K562 (cell line): ENCODE results near the gene PDE1A. TPM values are rescaled to one million over a fixed set of nuclear protein-coding genes. Genes with fewer than 3 reads are reported as not detected.

ENCODE experiments used
- ATAC-seq: fragments of 200-7000 bp; cut with Tn5 transposase; 3 replicates; pipeline ENCODE4 v1.9.1; 2020; ENCODE audit warnings: moderate library complexity
- BruUV-seq: library from RNA; stranded (reverse); fragments of 400-500 nt; replicated peaks from 2 replicates; lab custom pipeline; 2021; lab: Mats Ljungman, UMichigan
- CTCF ChIA-PET: fragments of 300-600 bp; formaldehyde crosslinking; extraction: SDS; loops from one replicate; lab custom pipeline; 2021; ENCODE audit warnings: low intra/inter-chr PET ratio; lab: Yijun Ruan, JAX
- POLR2A ChIA-PET: fragments of 300-600, 350-650 bp; sonication (Branson Sonifier 250); formaldehyde crosslinking; extraction: SDS; loops from one replicate; lab custom pipeline; 2021; ENCODE audit warnings: antibody characterized with exemption, inconsistent platforms; lab: Yijun Ruan, JAX
- DNase-seq, 4 experiments: peaks; one replicate each; pipeline versions ENCODE4 v3.0.0 to v3.0.0-alpha.2; 2011 to 2018; ENCODE audit warnings: low spot score in 3 of 4, mixed read lengths in 3 of 4; ENCODE audit errors: extremely low read depth in 1 of 4
- FAIRE-seq: peaks from 2 replicates; lab custom pipeline; 2011; peaks lifted over from hg19 to GRCh38; lab: Jason Lieb, UNC
- H2AFZ ChIP-seq: 2 replicates; pipeline ENCODE4 v1.6.0; 2011; ENCODE audit warnings: low read depth, low read length, control low read depth, inconsistent platforms
- H3K27ac ChIP-seq: fragments of 200-600 bp; 3 replicates; pipeline ENCODE4 v1.8.0; 2011; ENCODE audit warnings: low read depth, mild to moderate bottlenecking, control low read depth, inconsistent platforms, low read length, moderate library complexity, mixed read lengths; ENCODE audit errors: extremely low read depth
- H3K27me3 ChIP-seq, 2 experiments: fragments of 300-600 bp in 1 of 2; 2 replicates in 1 of 2; 3 replicates in 1 of 2; pipeline versions ENCODE4 v1.6.0 to v1.8.0; 2011; ENCODE audit warnings: inconsistent platforms in 2 of 2, low read length in 2 of 2, mild to moderate bottlenecking in 1 of 2, mixed read lengths in 1 of 2, moderate library complexity in 1 of 2; ENCODE audit not compliant: control insufficient read depth in 2 of 2, insufficient read depth in 2 of 2
- H3K36me3 ChIP-seq: fragments of 300-600 bp; 3 replicates; pipeline ENCODE4 v1.8.0; 2011; ENCODE audit warnings: mild to moderate bottlenecking, low read length, inconsistent platforms; ENCODE audit not compliant: control insufficient read depth, insufficient read depth
- H3K4me1 ChIP-seq, 2 experiments: fragments of 200-600 bp in 1 of 2; replicated peaks in 1 of 2; 2 replicates in 1 of 2; 3 replicates in 1 of 2; pipeline versions ENCODE4 v1.5.1 to v1.8.0; 2011; ENCODE audit warnings: inconsistent platforms in 2 of 2, low read length in 2 of 2, mild to moderate bottlenecking in 1 of 2, mixed read lengths in 1 of 2, moderate library complexity in 1 of 2; ENCODE audit not compliant: control insufficient read depth in 2 of 2, insufficient read depth in 2 of 2
- H3K4me2 ChIP-seq: 2 replicates; pipeline ENCODE4 v1.6.1; 2011; ENCODE audit warnings: low read length, control low read depth, inconsistent platforms, mixed read lengths; ENCODE audit not compliant: insufficient read depth
- H3K4me3 ChIP-seq: fragments of 200-600 bp; sonication (generic), shearing (Covaris generic); 2 replicates; pipeline ENCODE4 v1.5.1; 2016; ENCODE audit warnings: control low read depth, inconsistent platforms
- H3K79me2 ChIP-seq: fragments of 200-600 bp; 3 replicates; pipeline ENCODE4 v1.8.0; 2011; ENCODE audit warnings: low read length, inconsistent platforms; ENCODE audit not compliant: control insufficient read depth, insufficient read depth
- H3K9ac ChIP-seq, 2 experiments: 2 replicates each; pipeline versions ENCODE4 v1.6.0 to v1.6.1; 2011; ENCODE audit warnings: low read depth in 2 of 2, low read length in 2 of 2, control low read depth in 1 of 2, inconsistent platforms in 1 of 2, mild to moderate bottlenecking in 1 of 2, mixed read lengths in 1 of 2; ENCODE audit not compliant: insufficient read depth in 1 of 2
- H3K9me1 ChIP-seq: one replicate; pipeline ENCODE4 v1.6.0; 2011; ENCODE audit warnings: inconsistent platforms, mild to moderate bottlenecking, low read length, moderate library complexity; ENCODE audit not compliant: control insufficient read depth, insufficient read depth
- H3K9me3 ChIP-seq: replicated peaks from 2 replicates; pipeline ENCODE4 v1.5.1; 2011; ENCODE audit warnings: low read depth, low read length, inconsistent platforms; ENCODE audit not compliant: control insufficient read depth, insufficient read depth
- H4K20me1 ChIP-seq: replicated peaks from 2 replicates; pipeline ENCODE4 v1.6.1; 2011; ENCODE audit warnings: low read length, inconsistent platforms, mixed read lengths; ENCODE audit not compliant: control insufficient read depth, insufficient read depth
- ARID1B ChIP-seq: fragments of 450-650 bp; IDR thresholded peaks from 2 replicates; pipeline ENCODE4 v1.6.1; 2016; ENCODE audit warnings: antibody characterized with exemption, mild to moderate bottlenecking, inconsistent platforms
- CBFA2T3 ChIP-seq: fragments of 450-650 bp; IDR thresholded peaks from 2 replicates; pipeline ENCODE4 v1.6.1; 2017
- E2F4 ChIP-seq: sonication (generic); formaldehyde crosslinking; IDR thresholded peaks from 2 replicates; pipeline ENCODE4 v1.8.0; 2022; ENCODE audit warnings: mild to moderate bottlenecking, low read depth, missing genetic modification reagents
- E2F8 ChIP-seq: fragments of 450-650 bp; IDR thresholded peaks from 2 replicates; pipeline ENCODE4 v1.7.1; 2018; ENCODE audit warnings: mild to moderate bottlenecking, low read depth; ENCODE audit not compliant: partially characterized antibody
- ETV5 ChIP-seq: sonication (generic); formaldehyde crosslinking; IDR thresholded peaks from 2 replicates; pipeline ENCODE4 v1.4.0; 2020; ENCODE audit warnings: low read depth, mild to moderate bottlenecking, missing genetic modification reagents
- HNRNPUL1 ChIP-seq: fragments of 200-400 bp; formaldehyde crosslinking; IDR thresholded peaks from 2 replicates; pipeline ENCODE4 v1.6.1; 2017; ENCODE audit warnings: low read length
- HOXB6 ChIP-seq: fragments of 250-450 bp; sonication (Bioruptor Pico); IDR thresholded peaks from 2 replicates; pipeline ENCODE4 v1.5.1; 2022; ENCODE audit warnings: mild to moderate bottlenecking, borderline replicate concordance
- MBD2 ChIP-seq: sonication (generic); IDR thresholded peaks from 2 replicates; pipeline ENCODE4 v1.6.1; 2016; ENCODE audit warnings: low read depth, borderline replicate concordance
- RAD51 ChIP-seq: fragments of 450-650 bp; IDR thresholded peaks from 2 replicates; pipeline ENCODE4 v1.7.1; 2016; ENCODE audit warnings: low read depth, mild to moderate bottlenecking, borderline replicate concordance
- SMARCA5 ChIP-seq: fragments of 450-650 bp; IDR thresholded peaks from 2 replicates; pipeline ENCODE4 v1.6.1; 2016
- TCF3 ChIP-seq: sonication (generic); formaldehyde crosslinking; IDR thresholded peaks from 2 replicates; pipeline ENCODE4 v1.4.0; 2020; ENCODE audit warnings: mild to moderate bottlenecking, missing genetic modification reagents
- TCFL5 ChIP-seq: fragments of 250-450 bp; sonication (Bioruptor Pico); conservative IDR thresholded peaks from 2 replicates; pipeline ENCODE4 v1.6.1; 2021; ENCODE audit warnings: mild to moderate bottlenecking, moderate library complexity, matching md5 sums
- ZBTB7A ChIP-seq: IDR thresholded peaks from 2 replicates; pipeline ENCODE4 v1.6.1; 2011; ENCODE audit warnings: low read depth, mild to moderate bottlenecking, low read length, moderate library complexity, borderline replicate concordance; ENCODE audit not compliant: control insufficient read depth
- ZNF165 ChIP-seq: fragments of 250-450 bp; sonication (Bioruptor Pico); IDR thresholded peaks from 2 replicates; pipeline ENCODE4 v1.4.0; 2020; ENCODE audit warnings: borderline replicate concordance
- ZNF174 ChIP-seq: fragments of 250-450 bp; sonication (Bioruptor Pico); IDR thresholded peaks from 2 replicates; pipeline ENCODE4 v1.4.0; 2020; ENCODE audit warnings: mild to moderate bottlenecking
- ZNF184 ChIP-seq: sonication (generic); formaldehyde crosslinking; IDR thresholded peaks from 2 replicates; pipeline ENCODE4 v1.5.0; 2020; ENCODE audit warnings: missing genetic modification reagents
- ZNF347 ChIP-seq: fragments of 450-650 bp; formaldehyde crosslinking; IDR thresholded peaks from 2 replicates; pipeline ENCODE4 v1.4.0; 2020; ENCODE audit warnings: low read depth, mild to moderate bottlenecking, moderate library complexity
- ZNF740 ChIP-seq, 3 experiments: fragments of 200-800 bp in 1 of 3; sonication (Bioruptor generic) in 1 of 3; sonication (generic) in 1 of 3; formaldehyde crosslinking in 1 of 3; IDR thresholded peaks; 2 replicates each; pipeline versions ENCODE4 v1.6.1 to v1.8.0; 2016 to 2022; ENCODE audit warnings: mild to moderate bottlenecking in 2 of 3, missing compliant biosample characterization in 2 of 3, missing genetic modification characterization in 2 of 3, missing genetic modification reagents in 1 of 3
- WGBS: fragments of 100-300 bp; shearing (Covaris generic); methylation state at CpG from one replicate; pipeline ENCODE4 v1.1.6; 2016; ENCODE audit warnings: low coverage, mixed read lengths; ENCODE audit not compliant: insufficient coverage; ENCODE audit errors: missing lambda C conversion rate; 5-methylcytosine and 5-hydroxymethylcytosine counted together
- in situ Hi-C: fragments of 300-500 bp; cut with MboI; formaldehyde crosslinking; loops from 4 replicates; pipeline ENCODE4 v1.15.0; 2018; ENCODE audit warnings: inconsistent platforms, mixed read lengths
- intact Hi-C: fragments of 100-400 bp; cut with micrococcal nuclease; formaldehyde crosslinking; loops from 2 replicates; pipeline ENCODE4 v1.14.2; 2022
- polyA plus RNA-seq, 8 experiments: library from polyadenylated mRNA; depleted of rRNA in 4 of 8; stranded (reverse) in 5 of 8; unstranded in 3 of 8; fragments of >200 nt; fragmentation: Nextera tagmentation in 2 of 8; fragmentation: Illumina TruSeq in 1 of 8; extraction: Ambion mirVana in 2 of 8; extraction: Trizol in 1 of 8; gene quantifications; 2 replicates each; pipeline versions ENCODE4 v1.2.1 to v1.2.3, GENCODE V29; 2011 to 2014; ENCODE audit warnings: inconsistent platforms in 1 of 8, missing spikeins in 1 of 8
- total RNA-seq, 7 experiments: library from RNA; depleted of rRNA in 6 of 7; stranded (reverse); fragments of >200 nt in 6 of 7; fragmentation: Illumina TruSeq in 2 of 7; extraction: Trizol in 2 of 7; gene quantifications; 2 replicates each; pipeline versions ENCODE4 v1.2.1 to v1.2.3, GENCODE V29; 2011 to 2021; ENCODE audit warnings: low replicate concordance in 1 of 7

The PDE1A gene
- total and polyA plus RNA-seq, 9 of the 15 experiments (the other 6 are each of a cell fraction or from before 2014, with no cell fraction given) = 0.14 to 0.91 (median 0.32) TPM

- TF ChIP-seq ETV5 (no peak), ZNF740 (CRISPR knock-in tag; IDR thresholded peaks at IDR 0.05) (no peak), ZNF740 (tag; IDR thresholded peaks at IDR 0.05) (no peak), E2F8 (no peak), ZNF347 (CRISPR knock-in tag) (no peak), ARID1B (no peak), ZNF174 (CRISPR knock-in tag) (no peak)
These were observed 102.2 kb downstream of the PDE1A start (continued) for GRCh38 chr2:182324665-182325064.

- intact Hi-C loops (no loop called here), in situ Hi-C loops (no loop called here)
- no peaks in the 10 kb centered on the region for H3K79me2 ChIP-seq
- CTCF ChIA-PET = no interaction called here
- no peak overlapping the region for H2AFZ ChIP-seq
- H3K4me1 ChIP-seq = no peaks in the 10 kb centered on the region
- no TSS peak for BruUV-seq
- H3K27ac ChIP-seq = no peak overlapping the region
- ATAC-seq (no peak), FAIRE-seq (no peak), DNase-seq (no peak)
- H3K9me3 ChIP-seq = no peaks in the 10 kb centered on the region
- no peaks in the 10 kb centered on the region for H3K36me3 ChIP-seq
- H4K20me1 ChIP-seq = no peaks in the 10 kb centered on the region
- no peak overlapping the region for H3K9ac ChIP-seq
- no peak overlapping the region for H3K4me2 ChIP-seq
- POLR2A ChIA-PET = interaction anchor here (0.9 kb wide), 1 partner anchor 286 kb away, joined by 3 read pairs; no protein-coding TSS in a partner anchor
- H3K9me1 ChIP-seq = no peaks in the 10 kb centered on the region
- no peaks in the 10 kb centered on the region for H3K27me3 ChIP-seq
- H3K4me3 ChIP-seq = no peak overlapping the region
- 4% methylated on average over 1 of the region's 1 CpG for WGBS
- no peak for TF ChIP-seq MBD2
- TF ChIP-seq TCF3 (CRISPR knock-in tag) = no peak
- no peak for TF ChIP-seq TCFL5 (CRISPR knock-in tag)
- no peak for TF ChIP-seq ZNF165 (CRISPR knock-in tag)
- TF ChIP-seq RAD51 = no peak
- no peak for TF ChIP-seq HOXB6 (CRISPR knock-in tag)
- no peak for TF ChIP-seq SMARCA5
- TF ChIP-seq CBFA2T3 = no peak
- TF ChIP-seq ZBTB7A = no peak
- no peak for TF ChIP-seq ZNF184
- no peak for TF ChIP-seq E2F4
- no peak for TF ChIP-seq HNRNPUL1
These were observed 105.7 kb downstream of the PDE1A start for GRCh38 chr2:182321096-182321495.
